Cardiac muscle cell (in vitro differentiated cells and primary cell): ENCODE measurements around the gene TALDO1. TPM values are rescaled to one million over a fixed set of nuclear protein-coding genes. Genes with fewer than 3 reads are reported as not detected.

Experiments
- DNase-seq, 2 donors: peaks; one replicate each; pipeline versions ENCODE4 v3.0.0 to v3.0.0-alpha.2; 2010 to 2017; ENCODE audit warnings: low read depth in 1 of 2, low spot score in 1 of 2
- H3K27ac ChIP-seq: fragments of 200-600 bp; sonication (generic); 2 replicates; pipeline ENCODE4 v1.5.1; 2016
- H3K27me3 ChIP-seq: fragments of 200-600 bp; sonication (generic); 2 replicates; pipeline ENCODE4 v1.6.0; 2016; ENCODE audit warnings: control low read depth
- H3K36me3 ChIP-seq: fragments of 200-600 bp; sonication (generic); 2 replicates; pipeline ENCODE4 v1.5.1; 2016; ENCODE audit warnings: control low read depth
- H3K4me1 ChIP-seq: fragments of 200-600 bp; sonication (generic); 2 replicates; pipeline ENCODE4 v1.8.1; 2017; ENCODE audit warnings: low read depth, mild to moderate bottlenecking, mixed run types
- H3K4me3 ChIP-seq: fragments of 200-600 bp; sonication (generic); 2 replicates; pipeline ENCODE4 v1.5.1; 2016; ENCODE audit warnings: mild to moderate bottlenecking
- H3K9me3 ChIP-seq: fragments of 200-600 bp; sonication (generic); 2 replicates; pipeline ENCODE4 v1.5.1; 2017; ENCODE audit warnings: low read depth, mild to moderate bottlenecking, control low read depth
- CTCF ChIP-seq: IDR thresholded peaks from 2 replicates; pipeline ENCODE4 v1.5.1; 2012; ENCODE audit warnings: low read depth, mild to moderate bottlenecking, low read length
- polyA plus RNA-seq: library from polyadenylated mRNA; unstranded; fragments of >200 nt; fragmentation: Nextera tagmentation; extraction: Ambion mirVana; gene quantifications from 2 replicates; pipeline ENCODE4 v1.2.1, GENCODE V29; 2016
- total RNA-seq: library from RNA; depleted of rRNA; stranded (reverse); fragments of >200 nt; gene quantifications from 2 replicates; pipeline ENCODE4 v1.2.3, GENCODE V29; 2016

The TALDO1 gene
- total and polyA plus RNA-seq, 2 experiments from 2014 or later: 144 to 174 TPM

GRCh38 chr11:708511-708910, 38.8 kb upstream of the TALDO1 start:
- H3K4me1 ChIP-seq: peaks cover 13% of the 10 kb centered on the region
- no peak for TF ChIP-seq CTCF
- H3K4me3 ChIP-seq: no peak overlapping the region
- peaks cover 16% of the 10 kb centered on the region for H3K27me3 ChIP-seq
- H3K27ac ChIP-seq: no peak overlapping the region
- H3K9me3 ChIP-seq: no peaks in the 10 kb centered on the region
- no peaks in the 10 kb centered on the region for H3K36me3 ChIP-seq
- DNase-seq: no peak

GRCh38 chr11:709109-709997, 37.9 kb upstream of the TALDO1 start:
- TF ChIP-seq CTCF: no peak
- Histone ChIP-seq H3K27me3 (peaks cover 16% of the 10 kb centered on the region), H3K27ac (no peak overlapping the region)

GRCh38 chr11:714436-714835, 32.8 kb upstream of the TALDO1 start:
- Histone ChIP-seq H3K4me3 (no peak overlapping the region), H3K27ac (no peak overlapping the region), H3K27me3 (peaks cover 5% of the 10 kb centered on the region), H3K36me3 (no peaks in the 10 kb centered on the region), H3K9me3 (no peaks in the 10 kb centered on the region), H3K4me1 (no peaks in the 10 kb centered on the region)
- no peak for DNase-seq
- no peak for TF ChIP-seq CTCF

More at GRCh38 chr11:709109-709997, 37.9 kb upstream of the TALDO1 start:
- Histone ChIP-seq H3K4me3 (no peak overlapping the region), H3K36me3 (no peaks in the 10 kb centered on the region), H3K4me1 (peaks cover 13% of the 10 kb centered on the region), H3K9me3 (no peaks in the 10 kb centered on the region)
- no peak for DNase-seq

- no peaks in the 10 kb centered on the region for H3K4me1 ChIP-seq
- H3K36me3 ChIP-seq: no peaks in the 10 kb centered on the region
- no peak for TF ChIP-seq CTCF
- peaks cover 43% of the 10 kb centered on the region for H3K27me3 ChIP-seq
- DNase-seq: no peak
- no peaks in the 10 kb centered on the region for H3K9me3 ChIP-seq
- no peak overlapping the region for H3K4me3 ChIP-seq
- H3K27ac ChIP-seq: no peak overlapping the region
Measured at GRCh38 chr11:719214-720016, 27.8 kb upstream of the TALDO1 start.

GRCh38 chr11:720017-720641, 27.1 kb upstream of the TALDO1 start:
- H3K4me1 ChIP-seq: no peaks in the 10 kb centered on the region
- no peak overlapping the region for H3K27ac ChIP-seq
- no peak overlapping the region for H3K4me3 ChIP-seq
- H3K27me3 ChIP-seq: peaks cover 50% of the 10 kb centered on the region
- TF ChIP-seq CTCF: no peak
- H3K9me3 ChIP-seq: no peaks in the 10 kb centered on the region
- no peak for DNase-seq
- no peaks in the 10 kb centered on the region for H3K36me3 ChIP-seq
